Cardiac muscle cell (in vitro differentiated cells and primary cell): ENCODE data around the gene PERP. TPM values are rescaled to one million over a fixed set of nuclear protein-coding genes. Genes with fewer than 3 reads are reported as not detected.

ENCODE experiments used
- DNase-seq, 2 donors: peaks; one replicate each; pipeline versions ENCODE4 v3.0.0 to v3.0.0-alpha.2; 2010 to 2017; ENCODE audit warnings: low read depth in 1 of 2, low spot score in 1 of 2
- H3K27ac ChIP-seq: fragments of 200-600 bp; sonication (generic); 2 replicates; pipeline ENCODE4 v1.5.1; 2016
- H3K27me3 ChIP-seq: fragments of 200-600 bp; sonication (generic); 2 replicates; pipeline ENCODE4 v1.6.0; 2016; ENCODE audit warnings: control low read depth
- H3K36me3 ChIP-seq: fragments of 200-600 bp; sonication (generic); 2 replicates; pipeline ENCODE4 v1.5.1; 2016; ENCODE audit warnings: control low read depth
- H3K4me1 ChIP-seq: fragments of 200-600 bp; sonication (generic); 2 replicates; pipeline ENCODE4 v1.8.1; 2017; ENCODE audit warnings: low read depth, mild to moderate bottlenecking, mixed run types
- H3K4me3 ChIP-seq: fragments of 200-600 bp; sonication (generic); 2 replicates; pipeline ENCODE4 v1.5.1; 2016; ENCODE audit warnings: mild to moderate bottlenecking
- H3K9me3 ChIP-seq: fragments of 200-600 bp; sonication (generic); 2 replicates; pipeline ENCODE4 v1.5.1; 2017; ENCODE audit warnings: low read depth, mild to moderate bottlenecking, control low read depth
- polyA plus RNA-seq: library from polyadenylated mRNA; unstranded; fragments of >200 nt; fragmentation: Nextera tagmentation; extraction: Ambion mirVana; gene quantifications from 2 replicates; pipeline ENCODE4 v1.2.1, GENCODE V29; 2016
- total RNA-seq: library from RNA; depleted of rRNA; stranded (reverse); fragments of >200 nt; gene quantifications from 2 replicates; pipeline ENCODE4 v1.2.3, GENCODE V29; 2016
- TF ChIP-seq, protein P1 (sequence below): IDR thresholded peaks from 2 replicates; pipeline ENCODE4 v1.5.1; 2012; ENCODE audit warnings: low read depth, mild to moderate bottlenecking, low read length

The PERP gene
- total and polyA plus RNA-seq, 2 experiments from 2014 or later = 37.2 to 46.7 TPM

DNA sequence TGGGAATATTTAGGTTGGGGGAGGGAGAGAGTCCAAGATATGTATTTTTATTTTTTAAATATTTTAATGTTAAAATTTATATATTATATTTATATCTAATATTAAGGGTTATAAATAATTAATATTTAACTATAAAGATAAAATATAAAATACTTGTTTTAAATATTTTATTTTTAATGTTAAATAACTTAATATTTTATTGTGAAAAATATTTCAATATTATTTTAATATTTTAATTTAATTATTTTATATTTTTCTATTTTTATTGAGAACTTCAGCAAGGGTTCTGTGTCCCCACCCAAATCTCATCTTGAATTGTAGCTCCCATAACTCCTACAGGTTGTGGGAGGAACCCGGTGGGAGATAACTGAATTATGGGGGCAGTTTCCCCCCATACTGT, 34.0 kb downstream of the PERP start:
- Histone ChIP-seq H3K4me3 (no peak overlapping the region), H3K27me3 (no peaks in the 10 kb centered on the region), H3K27ac (no peak overlapping the region), H3K9me3 (no peaks in the 10 kb centered on the region), H3K36me3 (no peaks in the 10 kb centered on the region), H3K4me1 (no peaks in the 10 kb centered on the region)
- no peak for DNase-seq
- TF ChIP-seq, protein P1, sequence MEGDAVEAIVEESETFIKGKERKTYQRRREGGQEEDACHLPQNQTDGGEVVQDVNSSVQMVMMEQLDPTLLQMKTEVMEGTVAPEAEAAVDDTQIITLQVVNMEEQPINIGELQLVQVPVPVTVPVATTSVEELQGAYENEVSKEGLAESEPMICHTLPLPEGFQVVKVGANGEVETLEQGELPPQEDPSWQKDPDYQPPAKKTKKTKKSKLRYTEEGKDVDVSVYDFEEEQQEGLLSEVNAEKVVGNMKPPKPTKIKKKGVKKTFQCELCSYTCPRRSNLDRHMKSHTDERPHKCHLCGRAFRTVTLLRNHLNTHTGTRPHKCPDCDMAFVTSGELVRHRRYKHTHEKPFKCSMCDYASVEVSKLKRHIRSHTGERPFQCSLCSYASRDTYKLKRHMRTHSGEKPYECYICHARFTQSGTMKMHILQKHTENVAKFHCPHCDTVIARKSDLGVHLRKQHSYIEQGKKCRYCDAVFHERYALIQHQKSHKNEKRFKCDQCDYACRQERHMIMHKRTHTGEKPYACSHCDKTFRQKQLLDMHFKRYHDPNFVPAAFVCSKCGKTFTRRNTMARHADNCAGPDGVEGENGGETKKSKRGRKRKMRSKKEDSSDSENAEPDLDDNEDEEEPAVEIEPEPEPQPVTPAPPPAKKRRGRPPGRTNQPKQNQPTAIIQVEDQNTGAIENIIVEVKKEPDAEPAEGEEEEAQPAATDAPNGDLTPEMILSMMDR = no peak

DNA sequence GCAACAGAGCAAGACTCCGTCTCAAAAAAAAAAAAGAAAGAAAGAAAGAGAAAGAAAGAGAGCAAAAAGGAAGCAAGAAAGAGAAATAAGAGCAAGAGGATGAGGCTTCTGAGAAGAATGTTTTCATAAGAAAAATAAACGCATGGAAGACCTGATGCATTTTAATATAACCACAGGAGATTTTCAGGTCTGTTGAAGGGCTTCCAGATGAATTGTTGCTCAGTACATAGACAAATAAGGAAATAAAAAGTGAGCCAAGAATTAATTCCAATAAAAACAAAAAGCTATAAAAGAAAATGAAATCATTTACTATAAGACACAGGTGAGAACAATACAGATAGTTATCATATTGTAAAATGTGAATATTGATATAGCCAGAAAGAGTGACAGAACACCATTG, 43.5 kb downstream of the PERP start:
- H3K27ac ChIP-seq = no peak overlapping the region
- no peaks in the 10 kb centered on the region for H3K9me3 ChIP-seq
- TF ChIP-seq, protein P1 = no peak

DNA sequence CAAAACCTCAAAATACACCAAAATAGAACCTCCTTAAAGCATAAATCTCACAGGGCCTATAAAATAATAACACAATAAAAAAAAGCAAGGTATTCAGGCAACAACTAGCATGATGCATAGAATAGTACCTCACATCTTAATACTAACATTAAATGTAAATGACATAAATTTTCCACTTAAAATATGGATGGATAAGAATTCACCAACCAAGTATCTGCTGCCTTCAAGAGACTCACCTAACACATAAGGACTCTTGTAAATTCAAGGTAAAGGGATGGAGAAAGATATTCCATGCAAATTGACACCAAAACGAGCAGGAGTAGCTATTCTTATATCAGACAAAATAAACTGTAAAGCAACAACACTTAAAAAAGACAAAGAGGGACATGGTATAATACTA, 52.2 kb downstream of the PERP start:
- H3K4me1 ChIP-seq = no peaks in the 10 kb centered on the region
- no peaks in the 10 kb centered on the region for H3K36me3 ChIP-seq
- no peak overlapping the region for H3K4me3 ChIP-seq
- no peak for DNase-seq
- no peaks in the 10 kb centered on the region for H3K27me3 ChIP-seq
- no peaks in the 10 kb centered on the region for H3K9me3 ChIP-seq
- H3K27ac ChIP-seq = no peak overlapping the region
- TF ChIP-seq, protein P1 = no peak

More for the DNA sequence above, 43.5 kb downstream of the PERP start:
- Histone ChIP-seq H3K4me1 (no peaks in the 10 kb centered on the region), H3K27me3 (no peaks in the 10 kb centered on the region), H3K4me3 (no peak overlapping the region), H3K36me3 (no peaks in the 10 kb centered on the region)
- DNase-seq = no peak

DNA sequence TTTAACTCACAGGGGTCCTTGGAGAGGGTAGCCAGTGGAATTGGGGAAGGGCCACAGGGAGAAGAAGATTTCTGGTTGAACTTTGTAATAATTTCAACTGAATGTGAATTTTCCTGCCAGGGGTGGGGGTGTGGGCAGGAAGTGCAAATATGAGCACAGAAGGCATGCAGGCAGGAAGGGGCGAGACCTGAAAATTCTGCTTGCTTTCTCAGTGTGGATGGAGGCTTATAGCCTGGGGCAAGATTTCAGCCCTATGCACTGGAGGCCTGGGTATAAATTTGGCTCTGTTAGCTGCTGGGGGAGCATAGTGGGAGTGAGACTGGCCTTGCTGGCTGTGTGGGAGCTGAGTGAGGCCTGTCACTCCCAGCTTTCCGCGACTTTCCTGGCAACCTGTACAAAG, 54.4 kb downstream of the PERP start:
- no peaks in the 10 kb centered on the region for H3K36me3 ChIP-seq
- no peak overlapping the region for H3K27ac ChIP-seq
- H3K4me3 ChIP-seq = no peak overlapping the region
- no peak for DNase-seq
- H3K9me3 ChIP-seq = no peaks in the 10 kb centered on the region
- no peaks in the 10 kb centered on the region for H3K4me1 ChIP-seq
- H3K27me3 ChIP-seq = no peaks in the 10 kb centered on the region
- TF ChIP-seq, protein P1 = no peak

DNA sequence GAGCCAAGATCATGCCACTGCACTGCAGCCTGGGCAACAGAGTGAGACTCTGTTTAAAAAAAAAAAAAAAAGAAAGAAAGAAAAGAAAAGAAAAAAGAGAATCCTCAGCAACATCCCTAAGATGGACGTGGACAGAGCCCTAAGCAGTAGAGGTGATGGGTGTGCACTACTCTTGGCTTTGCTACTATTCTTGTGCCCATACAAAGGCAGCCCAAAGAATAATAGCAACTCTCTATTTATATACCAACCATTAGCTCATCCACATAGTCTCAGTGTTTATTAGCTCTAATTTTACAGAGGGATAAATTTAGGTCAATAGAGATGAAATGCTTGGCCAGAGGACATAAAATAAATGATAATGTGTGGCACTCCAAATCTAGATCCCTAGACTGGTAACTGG, 62.2 kb downstream of the PERP start:
- DNase-seq = no peak
- TF ChIP-seq, protein P1 = no peak
- Histone ChIP-seq H3K9me3 (no peaks in the 10 kb centered on the region), H3K27ac (no peak overlapping the region), H3K4me3 (no peak overlapping the region), H3K27me3 (no peaks in the 10 kb centered on the region), H3K36me3 (no peaks in the 10 kb centered on the region), H3K4me1 (no peaks in the 10 kb centered on the region)

DNA sequence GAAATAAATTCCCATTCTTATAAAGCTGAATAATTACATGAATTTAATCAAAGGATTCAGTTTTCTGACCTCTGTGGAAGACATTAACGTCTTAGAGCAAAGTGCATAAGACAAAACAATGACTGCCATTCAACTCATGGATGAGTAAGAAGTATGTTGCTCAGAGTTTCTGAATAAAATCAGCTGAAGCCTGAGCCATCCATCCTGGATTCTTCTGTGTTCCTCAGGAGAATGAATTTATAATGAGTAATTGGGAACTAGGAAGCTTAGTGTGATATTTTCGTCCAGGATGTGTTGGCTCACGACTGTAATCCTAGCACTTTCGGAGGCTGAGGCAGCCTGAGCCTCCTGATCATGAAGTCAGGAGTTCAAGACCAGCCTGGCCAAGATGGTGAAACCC, 62.8 kb downstream of the PERP start:
- DNase-seq = no peak
- H3K4me1 ChIP-seq = no peaks in the 10 kb centered on the region
- TF ChIP-seq, protein P1 = no peak
- no peak overlapping the region for H3K27ac ChIP-seq
- no peaks in the 10 kb centered on the region for H3K9me3 ChIP-seq
- H3K36me3 ChIP-seq = no peaks in the 10 kb centered on the region
- H3K27me3 ChIP-seq = no peaks in the 10 kb centered on the region
- H3K4me3 ChIP-seq = no peak overlapping the region
